HG02840 (cell line): Measurements from ENCODE around the gene IFNE.
A peak's percentile ranks its signal among the peaks of the same experiment; 100 is the strongest.
"Not testable (repeated sequence)": the region's sequence is repeated elsewhere in the genome, so short reads cannot be mapped to it uniquely, and the experiment has no call there.

Experiments used
- ATAC-seq: cut with Tn5 transposase; IDR thresholded peaks from one replicate; pipeline ENCODE4 v1.9.1; 2021; ENCODE audit warnings: mild to moderate bottlenecking, moderate library complexity, moderate number of reproducible peaks; ENCODE audit not compliant: unreplicated experiment, low FRiP score

The IFNE gene

GRCh38 chr9:21502586-21502985, 20.5 kb upstream of the IFNE start:
- ATAC-seq: no peak

- ATAC-seq: no peak
These were observed 17.8 kb upstream of the IFNE start for GRCh38 chr9:21499912-21500311.

GRCh38 chr9:21491756-21492155, 9.6 kb upstream of the IFNE start:
- no peak for ATAC-seq

GRCh38 chr9:21481470-21482056, 550 bp downstream of the IFNE start:
- no peak for ATAC-seq

DNA sequence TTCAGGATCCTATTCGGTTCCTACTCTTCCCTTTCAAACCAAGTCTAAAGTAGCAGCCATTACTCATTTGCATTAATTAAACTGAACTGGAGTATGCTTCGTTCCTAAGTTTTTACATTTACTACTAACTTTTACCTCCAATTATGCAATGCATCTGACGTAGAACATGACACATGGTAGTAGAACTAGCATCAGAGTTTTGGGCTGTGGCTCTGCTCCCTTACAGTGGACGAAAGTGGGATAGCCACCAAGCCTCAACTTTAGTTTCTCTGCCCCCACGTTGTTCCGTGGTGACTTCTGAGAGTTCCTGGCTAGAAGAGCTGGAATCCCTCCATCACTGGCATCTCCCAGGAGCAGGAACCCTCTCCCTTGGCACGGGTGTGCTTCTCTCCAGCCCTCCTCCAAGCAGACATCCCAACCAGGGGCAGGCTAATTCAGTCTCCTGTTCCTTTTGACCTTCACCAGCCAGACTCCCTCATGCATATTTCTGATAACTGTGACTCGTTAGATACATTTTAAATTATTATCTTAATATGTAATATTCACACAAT, 2.9 kb downstream of the IFNE start:
- ATAC-seq: no peak

DNA sequence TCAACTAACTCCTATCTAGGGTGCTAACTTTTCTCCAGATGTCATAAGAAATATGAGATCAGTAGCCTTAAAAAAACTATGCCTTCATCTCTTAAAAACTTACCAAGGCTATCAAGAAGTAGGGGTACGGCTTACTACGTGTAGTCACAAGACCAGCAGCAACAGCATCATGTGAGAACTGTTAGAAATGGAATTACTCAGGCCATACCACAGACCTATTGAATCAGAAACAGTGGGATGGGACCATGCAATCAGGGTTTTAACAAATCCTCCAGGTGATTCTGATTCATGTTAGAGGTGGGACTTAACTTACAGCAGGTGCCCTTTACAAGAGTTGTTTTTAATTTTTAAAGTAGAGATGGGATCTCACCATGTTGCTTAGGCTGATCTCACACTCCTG, 4.6 kb downstream of the IFNE start:
- no peak for ATAC-seq

DNA sequence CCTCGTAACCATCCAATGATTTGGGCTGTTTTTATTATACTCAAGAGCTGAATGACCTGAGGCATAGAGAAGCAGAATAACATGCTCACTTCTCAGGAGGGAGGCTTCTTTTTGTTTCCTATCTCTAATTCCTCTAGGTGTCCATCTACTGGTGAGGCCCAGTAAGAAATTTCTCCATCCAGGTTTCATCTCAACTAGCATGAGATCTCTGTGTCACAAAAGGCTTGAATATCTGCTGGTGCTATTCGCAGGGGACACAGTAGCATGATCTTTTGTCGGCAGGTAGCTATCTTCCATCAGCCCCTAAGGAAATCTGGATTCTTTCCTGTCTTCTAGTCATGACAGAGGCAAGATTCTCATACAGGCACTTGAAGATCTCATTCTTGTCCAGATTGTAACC, 8.9 kb downstream of the IFNE start:
- no peak for ATAC-seq

GRCh38 chr9:21470126-21470525, 12.0 kb downstream of the IFNE start:
- no peak for ATAC-seq

GRCh38 chr9:21465859-21466518, 16.1 kb downstream of the IFNE start:
- no peak for ATAC-seq

DNA sequence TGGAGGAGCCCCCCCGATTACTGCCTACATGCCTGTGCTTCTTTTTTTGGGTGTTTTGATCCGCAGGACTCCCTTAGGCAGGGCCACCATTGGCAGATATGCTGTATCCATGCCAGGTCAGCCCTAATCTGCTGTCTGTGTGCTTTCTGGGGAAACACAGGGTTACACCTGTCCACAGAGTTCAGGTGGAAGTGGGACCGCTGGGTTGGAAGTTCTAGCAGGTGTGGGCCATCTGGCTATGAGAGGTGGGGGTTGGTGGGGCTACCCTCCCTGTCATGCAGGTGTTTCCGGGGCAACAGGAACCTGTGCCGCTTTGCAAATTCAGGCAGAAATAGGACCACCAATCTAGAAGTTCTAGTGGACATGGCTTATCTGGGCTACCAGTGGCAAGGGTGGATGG, 17.0 kb downstream of the IFNE start:
- no peak for ATAC-seq

DNA sequence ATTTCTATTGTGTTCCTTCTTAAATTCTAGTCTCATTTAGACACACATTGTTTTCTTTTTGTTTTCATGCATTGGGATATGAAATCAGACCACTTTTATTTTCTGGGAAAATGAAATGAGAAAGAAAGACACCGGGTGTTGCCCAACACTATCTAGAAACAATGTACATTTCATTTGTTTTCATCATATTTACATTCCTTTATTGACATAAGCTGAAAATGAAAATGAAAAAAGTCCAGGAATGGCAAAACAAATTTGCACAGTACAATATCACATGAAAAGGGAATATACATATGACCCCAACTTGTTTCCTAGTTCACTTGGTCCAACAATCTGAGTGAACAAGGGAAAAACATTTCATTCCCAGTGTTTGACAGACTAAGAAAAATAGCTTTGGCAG, 20.7 kb downstream of the IFNE start:
- no peak for ATAC-seq

DNA sequence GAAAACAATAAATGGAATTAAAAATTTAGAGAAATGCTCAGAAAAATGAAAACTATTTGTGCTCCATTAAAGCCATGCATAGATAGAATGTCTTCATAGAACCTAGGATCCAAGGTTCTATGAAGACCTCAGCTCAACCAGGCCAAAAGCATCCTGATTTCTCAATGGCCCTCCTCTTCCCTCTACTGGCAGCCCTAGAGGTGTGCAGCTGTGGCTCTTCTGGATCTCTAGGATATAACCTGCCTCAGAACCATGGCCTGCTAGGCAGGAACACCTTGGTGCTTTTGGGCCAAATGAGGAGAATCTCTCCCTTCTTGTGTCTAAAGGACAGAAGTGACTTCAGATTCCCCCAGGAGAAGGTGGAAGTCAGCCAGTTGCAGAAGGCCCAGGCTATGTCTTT, 26.8 kb downstream of the IFNE start:
- ATAC-seq: no peak

GRCh38 chr9:21454149-21454548, 28.0 kb downstream of the IFNE start:
- ATAC-seq: no peak

DNA sequence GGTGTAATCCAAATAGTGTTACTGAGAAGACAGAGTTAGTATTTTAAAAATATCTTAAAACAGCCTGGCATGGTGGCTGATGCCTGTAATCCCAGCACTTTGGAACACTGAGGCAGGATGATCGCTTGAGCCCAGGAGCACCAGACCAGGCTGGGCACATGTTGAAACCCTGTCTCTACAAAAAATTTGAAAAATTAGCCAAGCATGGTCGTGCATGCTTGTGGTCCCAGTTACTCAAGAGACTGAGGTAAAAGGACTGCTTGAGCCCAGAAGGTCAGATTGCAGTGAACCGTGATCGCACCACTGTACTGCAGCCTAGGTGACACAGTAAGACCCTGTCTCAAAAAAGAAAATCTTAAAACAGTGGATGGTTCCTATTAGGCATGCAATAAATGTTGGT, 29.4 kb downstream of the IFNE start:
- no peak for ATAC-seq

GRCh38 chr9:21450733-21451394, 31.2 kb downstream of the IFNE start:
- no peak for ATAC-seq

- ATAC-seq: not testable (repeated sequence)
These were observed 32.8 kb downstream of the IFNE start for GRCh38 chr9:21449312-21449711.

- ATAC-seq: peak; percentile 73
These were observed 38.1 kb downstream of the IFNE start for GRCh38 chr9:21443849-21444625.

GRCh38 chr9:21440139-21440538, 42.0 kb downstream of the IFNE start, which contains the start of gene IFNA1:
Gene IFNA1 (plus strand): TSS chr9:21440439. CDS start chr9:21440508, 69 bp downstream.
- no peak for ATAC-seq

DNA sequence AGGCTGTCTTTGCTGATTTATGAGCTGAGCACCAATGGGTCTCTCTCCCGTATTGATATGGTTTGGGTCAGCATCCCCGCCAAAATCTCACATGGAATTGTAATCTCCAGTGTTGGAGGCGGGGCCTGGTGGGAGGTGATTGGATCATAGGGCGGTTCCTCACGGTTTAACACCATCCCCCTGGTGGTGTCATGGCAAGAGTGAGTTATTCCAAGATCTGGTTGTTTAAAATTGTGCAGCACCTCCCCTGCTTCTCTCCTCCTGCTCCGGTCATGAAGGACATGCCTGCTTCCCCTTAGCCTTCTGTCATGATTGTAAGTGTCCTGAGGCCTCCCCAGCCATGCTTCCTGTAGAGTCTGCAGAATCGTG, 47.1 kb downstream of the IFNE start:
- ATAC-seq: not testable (repeated sequence)

DNA sequence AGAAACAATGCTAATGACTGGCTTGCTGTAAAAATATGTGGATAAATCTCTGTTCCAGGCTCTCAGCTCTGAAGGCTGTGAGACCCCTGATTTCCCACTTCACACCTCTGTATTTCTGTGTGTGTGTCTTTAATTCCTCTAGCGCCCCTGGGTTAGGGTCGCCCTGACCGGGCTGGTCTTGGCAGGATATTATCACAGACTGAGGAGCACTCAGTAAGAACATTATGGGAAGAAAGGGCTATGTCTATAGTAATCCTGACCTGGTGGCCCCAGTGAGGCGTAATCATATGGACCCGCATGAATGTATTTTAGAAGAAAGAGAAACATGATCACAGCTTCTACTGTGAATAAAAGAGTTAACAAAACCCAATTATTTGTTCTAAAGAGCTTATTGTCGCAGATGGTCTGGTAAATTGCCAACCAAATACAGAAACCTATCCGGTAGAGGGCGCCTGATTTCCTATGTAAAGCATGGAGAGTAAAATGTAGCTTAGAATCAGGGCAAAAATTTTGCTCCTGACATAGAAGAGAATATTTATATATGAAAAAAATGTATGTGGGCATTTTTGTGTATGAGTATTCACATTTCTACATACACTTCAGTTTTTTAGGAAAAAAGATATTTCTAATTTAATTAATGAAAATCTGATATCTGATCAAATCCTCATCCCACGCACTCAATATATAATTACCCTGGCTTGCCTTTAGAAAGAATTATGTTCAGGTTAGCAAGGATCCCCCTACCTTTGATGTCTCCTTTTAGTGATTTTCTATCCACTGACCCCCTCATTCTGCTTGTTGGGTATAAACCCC, 47.7 kb downstream of the IFNE start:
- ATAC-seq: no peak
